ENCODE results near the gene TAOK3. TPM values are rescaled to one million over a fixed set of nuclear protein-coding genes. Genes with fewer than 3 reads are reported as not detected.

TAOK3 gene
- total and polyA plus RNA-seq, 9 of the 15 experiments (the other 6 are each of a cell fraction or from before 2014, with no cell fraction given): 24.3 to 83.5 (median 47.1) TPM

DNA sequence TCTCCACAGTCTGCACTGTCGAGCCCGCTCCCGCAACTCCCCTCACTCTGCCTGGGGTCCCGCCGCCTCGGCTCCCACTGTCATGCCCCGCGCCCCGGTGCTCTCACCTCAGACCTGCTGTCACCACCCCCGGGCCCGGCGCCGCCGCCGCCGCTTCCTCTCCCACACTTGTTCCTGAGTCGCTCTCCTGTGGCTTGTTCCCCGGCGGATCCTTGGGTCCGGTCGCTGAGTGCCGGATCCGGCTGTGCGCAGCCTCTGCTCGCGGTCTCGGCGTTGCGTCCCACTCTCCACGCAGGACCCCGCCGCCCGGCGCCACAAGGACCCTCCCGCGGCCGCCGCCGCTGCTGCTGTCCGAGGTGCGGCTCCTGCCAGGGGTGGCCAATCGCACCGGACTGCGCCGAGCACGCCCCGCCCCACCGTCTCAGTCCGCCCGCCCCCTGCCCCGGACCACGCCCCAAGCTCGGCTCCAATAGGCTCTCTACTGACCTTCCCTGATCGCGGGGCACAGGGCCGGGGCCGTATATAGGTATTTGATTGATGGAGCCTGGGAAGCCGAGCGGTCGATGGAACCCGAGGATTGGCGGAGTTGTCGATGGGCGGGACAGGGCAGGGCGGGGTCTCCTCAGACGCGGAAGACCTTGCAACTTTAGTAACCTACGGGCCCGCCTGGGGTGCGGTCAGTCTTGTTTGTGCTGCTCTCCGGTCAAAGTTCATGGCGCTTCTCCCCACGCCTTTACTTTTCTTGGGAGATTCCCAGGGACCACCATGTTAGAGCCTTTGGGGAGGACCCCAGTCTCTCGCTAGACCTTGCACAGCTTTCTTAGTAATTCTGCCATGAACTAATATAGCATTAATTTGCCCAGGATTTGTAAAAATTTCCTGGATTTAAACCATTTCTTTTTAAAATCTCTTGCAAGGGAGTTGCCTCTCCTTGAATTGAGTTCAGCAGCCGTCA lies at the start of gene TAOK3 (continued):
- TF ChIP-seq, protein P1, sequence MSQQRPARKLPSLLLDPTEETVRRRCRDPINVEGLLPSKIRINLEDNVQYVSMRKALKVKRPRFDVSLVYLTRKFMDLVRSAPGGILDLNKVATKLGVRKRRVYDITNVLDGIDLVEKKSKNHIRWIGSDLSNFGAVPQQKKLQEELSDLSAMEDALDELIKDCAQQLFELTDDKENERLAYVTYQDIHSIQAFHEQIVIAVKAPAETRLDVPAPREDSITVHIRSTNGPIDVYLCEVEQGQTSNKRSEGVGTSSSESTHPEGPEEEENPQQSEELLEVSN (IDR thresholded peaks at IDR 0.05; ENCODE audit: borderline replicate concordance in 1 of 2, extremely low read depth in 1 of 2, insufficient read depth in 1 of 2, insufficient read length in 1 of 2, low read depth in 1 of 2, low read length in 1 of 2, poor library complexity in 1 of 2, severe bottlenecking in 1 of 2): peak in 1 of 2 experiments; percentile 12
- no peak for TF ChIP-seq MEIS2 (IDR thresholded peaks at IDR 0.05; ENCODE audit: partially characterized antibody)
- TF ChIP-seq CBFB (CRISPR knock-in tag; IDR thresholded peaks at IDR 0.05): 0 out of 2 replicates have a peak, but pooled peaks have one; percentile 59
- TF ChIP-seq PTBP1 (IDR thresholded peaks at IDR 0.05; ENCODE audit: low read depth, low read length): no peak
- no peak for TF ChIP-seq CHD1 (IDR thresholded peaks at IDR 0.05; ENCODE audit: low read length)
- no peak for TF ChIP-seq STAT5B (CRISPR knock-in tag; IDR thresholded peaks at IDR 0.05)
- TF ChIP-seq, protein P2, sequence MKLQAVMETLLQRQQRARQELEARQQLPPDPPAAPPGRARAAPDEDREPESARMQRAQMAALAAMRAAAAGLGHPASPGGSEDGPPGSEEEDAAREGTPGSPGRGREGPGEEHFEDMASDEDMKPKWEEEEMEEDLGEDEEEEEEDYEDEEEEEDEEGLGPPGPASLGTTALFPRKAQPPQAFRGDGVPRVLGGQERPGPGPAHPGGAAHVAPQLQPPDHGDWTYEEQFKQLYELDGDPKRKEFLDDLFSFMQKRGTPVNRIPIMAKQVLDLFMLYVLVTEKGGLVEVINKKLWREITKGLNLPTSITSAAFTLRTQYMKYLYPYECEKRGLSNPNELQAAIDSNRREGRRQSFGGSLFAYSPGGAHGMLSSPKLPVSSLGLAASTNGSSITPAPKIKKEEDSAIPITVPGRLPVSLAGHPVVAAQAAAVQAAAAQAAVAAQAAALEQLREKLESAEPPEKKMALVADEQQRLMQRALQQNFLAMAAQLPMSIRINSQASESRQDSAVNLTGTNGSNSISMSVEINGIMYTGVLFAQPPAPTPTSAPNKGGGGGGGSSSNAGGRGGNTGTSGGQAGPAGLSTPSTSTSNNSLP (IDR thresholded peaks at IDR 0.05; ENCODE audit: borderline replicate concordance, low read depth, low read length): no peak
- no peak for TF ChIP-seq HDAC3 (IDR thresholded peaks at IDR 0.05; ENCODE audit: borderline replicate concordance, partially characterized antibody)
- 0 out of 2 replicates have a peak, but pooled peaks have one; percentile 4 for TF ChIP-seq TCF3 (CRISPR knock-in tag; IDR thresholded peaks at IDR 0.05)
- TF ChIP-seq, protein P3, sequence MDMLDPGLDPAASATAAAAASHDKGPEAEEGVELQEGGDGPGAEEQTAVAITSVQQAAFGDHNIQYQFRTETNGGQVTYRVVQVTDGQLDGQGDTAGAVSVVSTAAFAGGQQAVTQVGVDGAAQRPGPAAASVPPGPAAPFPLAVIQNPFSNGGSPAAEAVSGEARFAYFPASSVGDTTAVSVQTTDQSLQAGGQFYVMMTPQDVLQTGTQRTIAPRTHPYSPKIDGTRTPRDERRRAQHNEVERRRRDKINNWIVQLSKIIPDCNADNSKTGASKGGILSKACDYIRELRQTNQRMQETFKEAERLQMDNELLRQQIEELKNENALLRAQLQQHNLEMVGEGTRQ (CRISPR knock-in tag; IDR thresholded peaks at IDR 0.05): no peak
- TF ChIP-seq CBX3 (IDR thresholded peaks at IDR 0.05; ENCODE audit: borderline replicate concordance in 1 of 2, low read length in 2 of 2): no peak
- no peak for TF ChIP-seq RHOXF2B (CRISPR knock-in tag; conservative IDR thresholded peaks at IDR 0.05)
- TF ChIP-seq, protein P4, sequence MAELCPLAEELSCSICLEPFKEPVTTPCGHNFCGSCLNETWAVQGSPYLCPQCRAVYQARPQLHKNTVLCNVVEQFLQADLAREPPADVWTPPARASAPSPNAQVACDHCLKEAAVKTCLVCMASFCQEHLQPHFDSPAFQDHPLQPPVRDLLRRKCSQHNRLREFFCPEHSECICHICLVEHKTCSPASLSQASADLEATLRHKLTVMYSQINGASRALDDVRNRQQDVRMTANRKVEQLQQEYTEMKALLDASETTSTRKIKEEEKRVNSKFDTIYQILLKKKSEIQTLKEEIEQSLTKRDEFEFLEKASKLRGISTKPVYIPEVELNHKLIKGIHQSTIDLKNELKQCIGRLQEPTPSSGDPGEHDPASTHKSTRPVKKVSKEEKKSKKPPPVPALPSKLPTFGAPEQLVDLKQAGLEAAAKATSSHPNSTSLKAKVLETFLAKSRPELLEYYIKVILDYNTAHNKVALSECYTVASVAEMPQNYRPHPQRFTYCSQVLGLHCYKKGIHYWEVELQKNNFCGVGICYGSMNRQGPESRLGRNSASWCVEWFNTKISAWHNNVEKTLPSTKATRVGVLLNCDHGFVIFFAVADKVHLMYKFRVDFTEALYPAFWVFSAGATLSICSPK (IDR thresholded peaks at IDR 0.05; ENCODE audit: borderline replicate concordance): no peak
- TF ChIP-seq MEF2A (IDR thresholded peaks at IDR 0.05; ENCODE audit: control insufficient read depth, low read depth, low read length): no peak
- peak; percentile 16; the same call in 1 of the 2 replicates for TF ChIP-seq MXI1 (IDR thresholded peaks at IDR 0.05; ENCODE audit: low read depth, low read length)
- TF ChIP-seq GATAD2A (IDR thresholded peaks at IDR 0.05): no peak
- TF ChIP-seq JUN (IDR thresholded peaks at IDR 0.05; ENCODE audit: borderline replicate concordance, low read depth, low read length): no peak; the same call in 1 of the 2 replicates
- no peak for TF ChIP-seq JUN (CRISPR knock-in tag; IDR thresholded peaks at IDR 0.05; ENCODE audit: borderline replicate concordance)
- no peak for TF ChIP-seq RFX1 (IDR thresholded peaks at IDR 0.05)
- peak; percentile 68 for TF ChIP-seq SMAD1 (IDR thresholded peaks at IDR 0.05; ENCODE audit: low read depth, low read length, partially characterized antibody)

Data from K562 (cell line).